MM.1S (cell line): ENCODE data around the gene GALNT7.

ENCODE experiments used
- EZH2phosphoT487 ChIP-seq: fragments of 300-600 bp; sonication (generic); IDR thresholded peaks from 2 replicates; pipeline ENCODE4 v1.6.1; 2018; ENCODE audit warnings: antibody characterized with exemption, low read length
- TF ChIP-seq, protein P1 (sequence below): fragments of 300-600 bp; sonication (generic); IDR thresholded peaks from 2 replicates; pipeline ENCODE4 v1.5.1; 2016; ENCODE audit warnings: antibody characterized with exemption, low read length, mixed read lengths

DNA sequence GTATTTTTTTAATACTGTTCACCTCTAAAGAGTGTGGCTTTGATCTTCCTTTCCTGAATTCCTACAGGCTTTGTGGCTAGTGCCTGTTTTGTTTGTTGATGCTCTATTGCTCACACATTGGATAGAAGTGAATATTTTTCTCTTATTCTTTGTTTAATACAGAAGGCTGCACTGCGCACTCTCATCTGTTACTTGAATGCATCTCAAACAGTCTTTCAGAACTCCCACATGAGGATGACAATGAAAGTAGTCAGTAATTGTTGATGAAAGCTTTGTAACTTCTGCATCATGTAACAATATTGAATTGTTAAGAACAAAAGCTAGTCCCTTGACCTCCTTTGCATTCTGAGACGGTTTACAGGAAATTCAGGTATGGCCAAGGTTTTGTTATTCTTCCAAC, 29.1 kb upstream of the GALNT7 start:
- TF ChIP-seq, protein P1, sequence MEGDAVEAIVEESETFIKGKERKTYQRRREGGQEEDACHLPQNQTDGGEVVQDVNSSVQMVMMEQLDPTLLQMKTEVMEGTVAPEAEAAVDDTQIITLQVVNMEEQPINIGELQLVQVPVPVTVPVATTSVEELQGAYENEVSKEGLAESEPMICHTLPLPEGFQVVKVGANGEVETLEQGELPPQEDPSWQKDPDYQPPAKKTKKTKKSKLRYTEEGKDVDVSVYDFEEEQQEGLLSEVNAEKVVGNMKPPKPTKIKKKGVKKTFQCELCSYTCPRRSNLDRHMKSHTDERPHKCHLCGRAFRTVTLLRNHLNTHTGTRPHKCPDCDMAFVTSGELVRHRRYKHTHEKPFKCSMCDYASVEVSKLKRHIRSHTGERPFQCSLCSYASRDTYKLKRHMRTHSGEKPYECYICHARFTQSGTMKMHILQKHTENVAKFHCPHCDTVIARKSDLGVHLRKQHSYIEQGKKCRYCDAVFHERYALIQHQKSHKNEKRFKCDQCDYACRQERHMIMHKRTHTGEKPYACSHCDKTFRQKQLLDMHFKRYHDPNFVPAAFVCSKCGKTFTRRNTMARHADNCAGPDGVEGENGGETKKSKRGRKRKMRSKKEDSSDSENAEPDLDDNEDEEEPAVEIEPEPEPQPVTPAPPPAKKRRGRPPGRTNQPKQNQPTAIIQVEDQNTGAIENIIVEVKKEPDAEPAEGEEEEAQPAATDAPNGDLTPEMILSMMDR = no peak
- no peak for TF ChIP-seq EZH2phosphoT487
